GM21515 (cell line): Measurements from ENCODE around the gene MEGF11.

Source experiments
- ATAC-seq: cut with Tn5 transposase; IDR thresholded peaks from one replicate; pipeline ENCODE4 v1.9.1; 2021; ENCODE audit not compliant: unreplicated experiment

The MEGF11 gene

GRCh38 chr15:66098022-66098363 lies 155.6 kb downstream of the MEGF11 start:
- ATAC-seq: no peak

- no peak for ATAC-seq
These were observed 156.2 kb downstream of the MEGF11 start for GRCh38 chr15:66097151-66098021.

GRCh38 chr15:66096688-66097058 lies 156.9 kb downstream of the MEGF11 start:
- ATAC-seq: no peak

GRCh38 chr15:66095871-66096687 lies 157.5 kb downstream of the MEGF11 start:
- no peak for ATAC-seq

- ATAC-seq: no peak
These were observed 159.2 kb downstream of the MEGF11 start for GRCh38 chr15:66094331-66094730.

GRCh38 chr15:66092053-66093016 lies 161.2 kb downstream of the MEGF11 start:
- ATAC-seq: no peak

- ATAC-seq: no peak
These were observed 164.0 kb downstream of the MEGF11 start for GRCh38 chr15:66089509-66089908.

GRCh38 chr15:66089049-66089448 lies 164.5 kb downstream of the MEGF11 start:
- no peak for ATAC-seq

GRCh38 chr15:66085128-66085527 lies 168.4 kb downstream of the MEGF11 start:
- no peak for ATAC-seq

GRCh38 chr15:66084704-66085103 lies 168.8 kb downstream of the MEGF11 start:
- no peak for ATAC-seq

GRCh38 chr15:66080717-66081398 lies 172.7 kb downstream of the MEGF11 start:
- no peak for ATAC-seq

GRCh38 chr15:66078929-66079275 lies 174.6 kb downstream of the MEGF11 start:
- no peak for ATAC-seq

- no peak for ATAC-seq
These were observed 175.2 kb downstream of the MEGF11 start for GRCh38 chr15:66078196-66078928.

GRCh38 chr15:66077320-66077663 lies 176.3 kb downstream of the MEGF11 start:
- ATAC-seq: no peak

- no peak for ATAC-seq
These were observed 176.8 kb downstream of the MEGF11 start for GRCh38 chr15:66076591-66077319.

GRCh38 chr15:66075947-66076346 lies 177.6 kb downstream of the MEGF11 start:
- ATAC-seq: no peak

- ATAC-seq: no peak
These were observed 180.8 kb downstream of the MEGF11 start for GRCh38 chr15:66072616-66073361.

GRCh38 chr15:66071921-66072295 lies 181.6 kb downstream of the MEGF11 start:
- no peak for ATAC-seq
